Measurements from ENCODE around the gene SLC13A5. TPM values are rescaled to one million over a fixed set of nuclear protein-coding genes. Genes with fewer than 3 reads are reported as not detected.

SLC13A5 gene
- not detected for polyA plus RNA-seq (2013, experiment 1 of 4)
- polyA plus RNA-seq (2013, experiment 2 of 4), result 0.14 TPM
- polyA plus RNA-seq (2013, experiment 3 of 4), result 0.05 TPM
- 0.16 TPM for polyA plus RNA-seq (2013, experiment 4 of 4)

- Histone ChIP-seq H3K27me3 (ENCODE audit: control insufficient read depth, insufficient read depth, low read length, poor library complexity, severe bottlenecking) (peaks cover 41% of the 10 kb centered on the region), H3K4me3 (ENCODE audit: insufficient read depth, low read depth, low read length) (peak within 1 kb of the TSS; percentile 27), H3K4me1 (ENCODE audit: control insufficient read depth, insufficient read depth, low read length) (no peaks in the 10 kb centered on the region), H3K36me3 (ENCODE audit: control insufficient read depth, insufficient read depth, low read length) (no peaks in the 10 kb centered on the region), H3K9me3 (ENCODE audit: control insufficient read depth, low read length) (no peaks in the 10 kb centered on the region), H3K27ac (ENCODE audit: insufficient read depth, low read depth, low read length, poor library complexity, severe bottlenecking) (no peak within 1 kb of the TSS)
- 2% methylated on average over 71 of the region's 71 CpGs for WGBS, 2 experiments
Observed at GRCh38 chr17:6713130-6713917, at the start of gene SLC13A5. Gene SLC13A5, minus strand, starts transcription at chr17:6713369. Its CDS starts 36 bp downstream, at chr17:6713333.

DNA sequence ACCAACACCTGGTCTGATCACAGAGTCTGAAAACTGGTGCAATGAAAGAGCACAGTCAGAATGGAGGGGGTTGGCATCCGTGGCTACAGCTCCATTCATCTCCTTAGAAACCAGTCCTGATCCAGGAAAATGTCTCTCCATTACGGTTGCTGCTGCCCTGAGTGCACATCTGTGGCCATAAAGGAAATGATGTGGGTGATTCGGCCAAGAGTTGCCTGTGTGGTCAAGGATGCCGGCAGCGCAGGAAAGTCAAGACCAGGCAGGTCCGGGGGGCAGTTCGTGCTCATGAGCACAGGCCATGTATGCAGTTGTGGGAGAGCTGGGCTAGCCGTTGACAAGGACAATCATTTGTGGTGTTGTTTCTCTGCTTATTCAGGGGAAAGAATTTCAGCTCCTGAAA, 48.6 kb upstream of the SLC13A5 start:
- Histone ChIP-seq H3K4me1 (ENCODE audit: control insufficient read depth, insufficient read depth, low read length) (no peaks in the 10 kb centered on the region), H3K4me3 (ENCODE audit: insufficient read depth, low read depth, low read length) (no peak overlapping the region), H3K36me3 (ENCODE audit: control insufficient read depth, insufficient read depth, low read length) (no peaks in the 10 kb centered on the region), H3K9me3 (ENCODE audit: control insufficient read depth, low read length) (no peaks in the 10 kb centered on the region), H3K27me3 (ENCODE audit: control insufficient read depth, insufficient read depth, low read length, poor library complexity, severe bottlenecking) (no peaks in the 10 kb centered on the region), H3K27ac (ENCODE audit: insufficient read depth, low read depth, low read length, poor library complexity, severe bottlenecking) (no peak overlapping the region)
- WGBS, 2 experiments, result 91 to 94% methylated on average over 8 of the region's 8 CpGs

DNA sequence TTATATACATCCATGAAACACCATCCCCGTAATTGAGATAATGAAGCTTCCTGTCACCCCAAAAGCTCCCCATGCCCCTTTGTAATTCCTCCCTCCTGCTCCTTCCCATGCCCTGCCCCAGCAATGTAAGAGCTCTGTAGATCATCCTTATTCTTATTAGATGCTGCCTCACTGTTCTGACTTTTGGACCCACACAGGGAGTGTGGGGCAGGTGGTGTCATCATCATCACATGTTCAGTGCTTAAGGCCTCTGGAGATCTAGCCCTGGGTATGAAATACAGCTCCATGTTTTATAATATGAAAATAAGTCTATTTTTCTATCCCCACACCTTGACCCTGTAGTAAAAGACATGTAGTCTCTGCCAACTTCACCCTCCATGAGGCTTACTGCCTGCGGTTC, 44.6 kb upstream of the SLC13A5 start:
- WGBS, 2 experiments, result 94 to 97% methylated on average over 2 of the region's 2 CpGs
- Histone ChIP-seq H3K27ac (ENCODE audit: insufficient read depth, low read depth, low read length, poor library complexity, severe bottlenecking) (no peak overlapping the region), H3K4me1 (ENCODE audit: control insufficient read depth, insufficient read depth, low read length) (peaks cover 27% of the 10 kb centered on the region), H3K36me3 (ENCODE audit: control insufficient read depth, insufficient read depth, low read length) (no peaks in the 10 kb centered on the region), H3K4me3 (ENCODE audit: insufficient read depth, low read depth, low read length) (no peak overlapping the region), H3K27me3 (ENCODE audit: control insufficient read depth, insufficient read depth, low read length, poor library complexity, severe bottlenecking) (no peaks in the 10 kb centered on the region), H3K9me3 (ENCODE audit: control insufficient read depth, low read length) (no peaks in the 10 kb centered on the region)

DNA sequence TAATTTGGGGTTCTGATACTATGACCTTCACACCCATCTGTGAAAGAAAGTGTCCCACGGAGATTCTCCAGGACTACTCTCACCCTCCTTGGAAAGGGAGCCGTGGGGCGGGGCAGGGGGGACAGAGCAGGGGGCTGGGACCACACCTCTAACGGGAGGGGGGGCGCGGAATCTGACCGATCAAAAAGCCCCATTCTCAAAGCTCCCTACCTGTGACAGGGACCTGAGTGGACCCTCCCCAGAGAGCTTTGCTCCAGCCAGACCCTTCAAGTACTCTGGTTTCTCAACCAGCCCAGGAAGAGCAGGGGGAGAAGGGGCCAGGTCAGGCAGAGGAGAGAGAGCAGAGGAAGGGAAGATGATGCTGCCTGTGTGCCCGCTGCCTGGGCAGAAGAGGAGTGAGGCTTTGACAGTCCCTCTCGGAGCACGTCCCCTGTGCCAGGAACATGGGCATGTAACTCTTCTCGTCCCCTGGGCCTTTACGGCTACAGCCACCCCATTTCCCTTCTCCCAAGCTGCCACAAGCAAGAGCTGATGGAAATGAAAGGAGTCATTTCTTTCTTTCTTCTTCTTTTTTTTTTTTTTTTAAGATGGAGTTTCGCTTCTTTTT, 43.4 kb upstream of the SLC13A5 start:
- H3K4me1 ChIP-seq (ENCODE audit: control insufficient read depth, insufficient read depth, low read length), result peaks cover 31% of the 10 kb centered on the region
- H3K27ac ChIP-seq (ENCODE audit: insufficient read depth, low read depth, low read length, poor library complexity, severe bottlenecking), result no peak overlapping the region
- H3K9me3 ChIP-seq (ENCODE audit: control insufficient read depth, low read length), result no peaks in the 10 kb centered on the region
- H3K27me3 ChIP-seq (ENCODE audit: control insufficient read depth, insufficient read depth, low read length, poor library complexity, severe bottlenecking), result no peaks in the 10 kb centered on the region
- no peak overlapping the region for H3K4me3 ChIP-seq (ENCODE audit: insufficient read depth, low read depth, low read length)
- H3K36me3 ChIP-seq (ENCODE audit: control insufficient read depth, insufficient read depth, low read length), result no peaks in the 10 kb centered on the region
- 80 to 83% methylated on average over 13 of the region's 13 CpGs for WGBS, 2 experiments

- Histone ChIP-seq H3K36me3 (ENCODE audit: control insufficient read depth, insufficient read depth, low read length) (no peaks in the 10 kb centered on the region), H3K27me3 (ENCODE audit: control insufficient read depth, insufficient read depth, low read length, poor library complexity, severe bottlenecking) (no peaks in the 10 kb centered on the region), H3K9me3 (ENCODE audit: control insufficient read depth, low read length) (no peaks in the 10 kb centered on the region), H3K27ac (ENCODE audit: insufficient read depth, low read depth, low read length, poor library complexity, severe bottlenecking) (no peak within 1 kb of the TSS), H3K4me3 (ENCODE audit: insufficient read depth, low read depth, low read length) (no peak within 1 kb of the TSS), H3K4me1 (ENCODE audit: control insufficient read depth, insufficient read depth, low read length) (peaks cover 31% of the 10 kb centered on the region)
- WGBS, 2 experiments, result 80 to 84% methylated on average over 14 of the region's 14 CpGs
Observed at GRCh38 chr17:6755731-6756184, 42.6 kb upstream of the SLC13A5 start, which contains the start of gene XAF1. Gene XAF1, plus strand, starts transcription at chr17:6756046. Its CDS starts 33 bp downstream, at chr17:6756079.

GRCh38 chr17:6755281-6755680, 42.1 kb upstream of the SLC13A5 start:
- no peaks in the 10 kb centered on the region for H3K9me3 ChIP-seq (ENCODE audit: control insufficient read depth, low read length)
- no peaks in the 10 kb centered on the region for H3K27me3 ChIP-seq (ENCODE audit: control insufficient read depth, insufficient read depth, low read length, poor library complexity, severe bottlenecking)
- H3K27ac ChIP-seq (ENCODE audit: insufficient read depth, low read depth, low read length, poor library complexity, severe bottlenecking), result no peak overlapping the region
- no peaks in the 10 kb centered on the region for H3K36me3 ChIP-seq (ENCODE audit: control insufficient read depth, insufficient read depth, low read length)
- WGBS, 2 experiments, result 77 to 81% methylated on average over 5 of the region's 5 CpGs
- peaks cover 31% of the 10 kb centered on the region for H3K4me1 ChIP-seq (ENCODE audit: control insufficient read depth, insufficient read depth, low read length)
- no peak overlapping the region for H3K4me3 ChIP-seq (ENCODE audit: insufficient read depth, low read depth, low read length)

- H3K9me3 ChIP-seq (ENCODE audit: control insufficient read depth, low read length), result no peaks in the 10 kb centered on the region
- peaks cover 31% of the 10 kb centered on the region for H3K4me1 ChIP-seq (ENCODE audit: control insufficient read depth, insufficient read depth, low read length)
- H3K27ac ChIP-seq (ENCODE audit: insufficient read depth, low read depth, low read length, poor library complexity, severe bottlenecking), result no peak overlapping the region
- no peak overlapping the region for H3K4me3 ChIP-seq (ENCODE audit: insufficient read depth, low read depth, low read length)
- no peaks in the 10 kb centered on the region for H3K36me3 ChIP-seq (ENCODE audit: control insufficient read depth, insufficient read depth, low read length)
- WGBS, 2 experiments, result 70 to 72% methylated on average over 2 to 5 of the region's 6 CpGs
- no peaks in the 10 kb centered on the region for H3K27me3 ChIP-seq (ENCODE audit: control insufficient read depth, insufficient read depth, low read length, poor library complexity, severe bottlenecking)
Observed at GRCh38 chr17:6753546-6753945, 40.4 kb upstream of the SLC13A5 start.

GRCh38 chr17:6753006-6753445, 39.9 kb upstream of the SLC13A5 start:
- no peaks in the 10 kb centered on the region for H3K36me3 ChIP-seq (ENCODE audit: control insufficient read depth, insufficient read depth, low read length)
- H3K27ac ChIP-seq (ENCODE audit: insufficient read depth, low read depth, low read length, poor library complexity, severe bottlenecking), result no peak overlapping the region
- H3K27me3 ChIP-seq (ENCODE audit: control insufficient read depth, insufficient read depth, low read length, poor library complexity, severe bottlenecking), result no peaks in the 10 kb centered on the region
- no peaks in the 10 kb centered on the region for H3K9me3 ChIP-seq (ENCODE audit: control insufficient read depth, low read length)
- H3K4me1 ChIP-seq (ENCODE audit: control insufficient read depth, insufficient read depth, low read length), result peaks cover 31% of the 10 kb centered on the region
- 37 to 45% methylated on average over 8 of the region's 9 CpGs for whole genome bisulfite sequencing, 2 experiments
- H3K4me3 ChIP-seq (ENCODE audit: insufficient read depth, low read depth, low read length), result no peak overlapping the region

DNA sequence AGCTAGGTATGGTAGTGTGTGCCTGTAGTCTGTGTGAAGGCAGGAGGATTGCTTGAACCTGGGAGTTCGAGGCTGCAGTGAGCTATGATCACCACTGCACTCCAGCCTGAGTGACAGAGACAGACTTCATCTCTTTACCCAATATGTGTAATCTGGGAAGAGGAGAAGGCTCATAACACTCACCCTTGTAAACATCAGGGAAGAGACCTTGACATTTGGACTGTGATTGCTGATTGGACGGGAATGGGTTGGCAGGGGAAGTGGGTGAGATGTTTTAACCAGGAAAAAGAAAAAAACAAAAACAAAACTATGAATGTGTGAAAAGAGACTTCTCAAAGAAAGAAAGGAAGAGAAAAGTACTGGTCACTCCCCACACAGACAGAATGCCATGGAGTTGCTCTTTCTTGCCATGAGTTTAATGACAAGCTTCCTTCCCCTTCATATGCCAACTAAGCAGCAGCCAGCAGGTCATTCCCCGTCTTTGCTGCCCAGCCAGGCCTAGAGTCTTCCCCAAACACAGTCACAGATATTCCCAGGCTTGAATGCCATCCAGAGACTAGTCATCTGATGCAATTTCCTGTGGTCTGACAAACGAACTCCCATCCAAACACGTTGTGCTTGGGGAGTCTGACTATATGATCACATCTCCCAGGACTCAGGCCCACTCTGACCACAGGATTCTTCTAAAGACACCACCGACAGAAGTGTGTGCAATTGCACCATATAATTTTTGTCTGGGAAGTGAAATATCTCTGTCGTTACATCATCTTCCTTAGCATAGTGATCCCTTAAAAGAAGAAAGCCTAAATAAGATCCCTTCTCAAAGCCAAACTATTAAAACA, 39.1 kb upstream of the SLC13A5 start:
- H3K27ac ChIP-seq (ENCODE audit: insufficient read depth, low read depth, low read length, poor library complexity, severe bottlenecking), result no peak overlapping the region
- 73 to 75% methylated on average over 7 of the region's 7 CpGs for WGBS, 2 experiments
- H3K9me3 ChIP-seq (ENCODE audit: control insufficient read depth, low read length), result no peaks in the 10 kb centered on the region
- H3K36me3 ChIP-seq (ENCODE audit: control insufficient read depth, insufficient read depth, low read length), result no peaks in the 10 kb centered on the region
- no peaks in the 10 kb centered on the region for H3K27me3 ChIP-seq (ENCODE audit: control insufficient read depth, insufficient read depth, low read length, poor library complexity, severe bottlenecking)
- H3K4me3 ChIP-seq (ENCODE audit: insufficient read depth, low read depth, low read length), result no peak overlapping the region
- H3K4me1 ChIP-seq (ENCODE audit: control insufficient read depth, insufficient read depth, low read length), result peaks cover 31% of the 10 kb centered on the region
